ENCODE results near the gene DENND2C.

Gene DENND2C

GRCh38 chr1:114535401-114535800, 134.4 kb downstream of the DENND2C start:
- DNase-seq, result no peak

All from activated CD4-positive, alpha-beta T cell treated with anti-CD3 and anti-CD28 coated beads for 1 hour (primary cell).